GM10847 (cell line): Measurements from ENCODE around the gene FAR2.

ENCODE experiments used
- POLR2A ChIP-seq: IDR thresholded peaks from 2 replicates; pipeline ENCODE4 v1.6.1; 2011; ENCODE audit not compliant: insufficient read length; ENCODE audit errors: extremely low read depth

Gene FAR2

GRCh38 chr12:29282031-29282816 lies 133.1 kb downstream of the FAR2 start:
- TF ChIP-seq POLR2A: no peak

GRCh38 chr12:29283969-29284700 lies 135.1 kb downstream of the FAR2 start:
- no peak for TF ChIP-seq POLR2A

- TF ChIP-seq POLR2A: no peak
These were observed 137.2 kb downstream of the FAR2 start for GRCh38 chr12:29286081-29286790.

- no peak for TF ChIP-seq POLR2A
These were observed 138.5 kb downstream of the FAR2 start for GRCh38 chr12:29287622-29288021.

- no peak for TF ChIP-seq POLR2A
These were observed 139.0 kb downstream of the FAR2 start for GRCh38 chr12:29288031-29288430.

- no peak for TF ChIP-seq POLR2A
These were observed 142.1 kb downstream of the FAR2 start for GRCh38 chr12:29291226-29291625.

GRCh38 chr12:29299633-29300032 lies 150.6 kb downstream of the FAR2 start:
- TF ChIP-seq POLR2A: no peak

- no peak for TF ChIP-seq POLR2A
These were observed 152.0 kb downstream of the FAR2 start for GRCh38 chr12:29301114-29301513.

- no peak for TF ChIP-seq POLR2A
These were observed 155.3 kb downstream of the FAR2 start for GRCh38 chr12:29304388-29304787.

- TF ChIP-seq POLR2A: no peak
These were observed 157.2 kb downstream of the FAR2 start for GRCh38 chr12:29306266-29306665.

- TF ChIP-seq POLR2A: no peak
These were observed 157.6 kb downstream of the FAR2 start for GRCh38 chr12:29306682-29307081.

GRCh38 chr12:29309320-29309902 lies 160.3 kb downstream of the FAR2 start:
- TF ChIP-seq POLR2A: no peak

GRCh38 chr12:29310899-29311298 lies 161.8 kb downstream of the FAR2 start:
- TF ChIP-seq POLR2A: no peak

GRCh38 chr12:29314416-29314815 lies 165.3 kb downstream of the FAR2 start:
- TF ChIP-seq POLR2A: no peak

- TF ChIP-seq POLR2A: no peak
These were observed 167.7 kb downstream of the FAR2 start for GRCh38 chr12:29316752-29317151.
